Activated effector memory CD4-positive, alpha-beta T cell treated with anti-CD3 and anti-CD28 coated beads, Interleukin-2, amount 50 U/mL, for 16 hours (primary cell): ENCODE data around the gene REEP2.
"Not testable (repeated sequence)": the region's sequence is repeated elsewhere in the genome, so short reads cannot be mapped to it uniquely, and the experiment has no call there.

Experiments used
- DNase-seq: peaks from one replicate; pipeline ENCODE4 v3.0.0-alpha.2; 2020

The REEP2 gene

DNA sequence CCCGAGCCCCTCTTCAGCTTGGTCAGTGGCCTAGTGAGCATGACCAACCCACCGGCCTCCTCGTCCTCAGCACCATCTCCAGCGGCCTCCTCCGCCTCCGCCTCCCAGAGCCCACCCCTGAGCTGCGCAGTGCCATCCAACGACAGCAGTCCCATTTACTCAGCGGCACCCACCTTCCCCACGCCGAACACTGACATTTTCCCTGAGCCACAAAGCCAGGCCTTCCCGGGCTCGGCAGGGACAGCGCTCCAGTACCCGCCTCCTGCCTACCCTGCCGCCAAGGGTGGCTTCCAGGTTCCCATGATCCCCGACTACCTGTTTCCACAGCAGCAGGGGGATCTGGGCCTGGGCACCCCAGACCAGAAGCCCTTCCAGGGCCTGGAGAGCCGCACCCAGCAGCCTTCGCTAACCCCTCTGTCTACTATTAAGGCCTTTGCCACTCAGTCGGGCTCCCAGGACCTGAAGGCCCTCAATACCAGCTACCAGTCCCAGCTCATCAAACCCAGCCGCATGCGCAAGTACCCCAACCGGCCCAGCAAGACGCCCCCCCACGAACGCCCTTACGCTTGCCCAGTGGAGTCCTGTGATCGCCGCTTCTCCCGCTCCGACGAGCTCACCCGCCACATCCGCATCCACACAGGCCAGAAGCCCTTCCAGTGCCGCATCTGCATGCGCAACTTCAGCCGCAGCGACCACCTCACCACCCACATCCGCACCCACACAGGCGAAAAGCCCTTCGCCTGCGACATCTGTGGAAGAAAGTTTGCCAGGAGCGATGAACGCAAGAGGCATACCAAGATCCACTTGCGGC, 28.2 kb downstream of the REEP2 start:
- DNase-seq: peak; percentile 71

DNA sequence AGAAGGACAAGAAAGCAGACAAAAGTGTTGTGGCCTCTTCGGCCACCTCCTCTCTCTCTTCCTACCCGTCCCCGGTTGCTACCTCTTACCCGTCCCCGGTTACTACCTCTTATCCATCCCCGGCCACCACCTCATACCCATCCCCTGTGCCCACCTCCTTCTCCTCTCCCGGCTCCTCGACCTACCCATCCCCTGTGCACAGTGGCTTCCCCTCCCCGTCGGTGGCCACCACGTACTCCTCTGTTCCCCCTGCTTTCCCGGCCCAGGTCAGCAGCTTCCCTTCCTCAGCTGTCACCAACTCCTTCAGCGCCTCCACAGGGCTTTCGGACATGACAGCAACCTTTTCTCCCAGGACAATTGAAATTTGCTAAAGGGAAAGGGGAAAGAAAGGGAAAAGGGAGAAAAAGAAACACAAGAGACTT, 28.9 kb downstream of the REEP2 start:
- no peak for DNase-seq

DNA sequence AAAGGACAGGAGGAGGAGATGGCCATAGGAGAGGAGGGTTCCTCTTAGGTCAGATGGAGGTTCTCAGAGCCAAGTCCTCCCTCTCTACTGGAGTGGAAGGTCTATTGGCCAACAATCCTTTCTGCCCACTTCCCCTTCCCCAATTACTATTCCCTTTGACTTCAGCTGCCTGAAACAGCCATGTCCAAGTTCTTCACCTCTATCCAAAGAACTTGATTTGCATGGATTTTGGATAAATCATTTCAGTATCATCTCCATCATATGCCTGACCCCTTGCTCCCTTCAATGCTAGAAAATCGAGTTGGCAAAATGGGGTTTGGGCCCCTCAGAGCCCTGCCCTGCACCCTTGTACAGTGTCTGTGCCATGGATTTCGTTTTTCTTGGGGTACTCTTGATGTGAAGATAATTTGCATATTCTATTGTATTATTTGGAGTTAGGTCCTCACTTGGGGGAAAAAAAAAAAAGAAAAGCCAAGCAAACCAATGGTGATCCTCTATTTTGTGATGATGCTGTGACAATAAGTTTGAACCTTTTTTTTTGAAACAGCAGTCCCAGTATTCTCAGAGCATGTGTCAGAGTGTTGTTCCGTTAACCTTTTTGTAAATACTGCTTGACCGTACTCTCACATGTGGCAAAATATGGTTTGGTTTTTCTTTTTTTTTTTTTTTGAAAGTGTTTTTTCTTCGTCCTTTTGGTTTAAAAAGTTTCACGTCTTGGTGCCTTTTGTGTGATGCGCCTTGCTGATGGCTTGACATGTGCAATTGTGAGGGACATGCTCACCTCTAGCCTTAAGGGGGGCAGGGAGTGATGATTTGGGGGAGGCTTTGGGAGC, 29.5 kb downstream of the REEP2 start:
- no peak for DNase-seq

DNA sequence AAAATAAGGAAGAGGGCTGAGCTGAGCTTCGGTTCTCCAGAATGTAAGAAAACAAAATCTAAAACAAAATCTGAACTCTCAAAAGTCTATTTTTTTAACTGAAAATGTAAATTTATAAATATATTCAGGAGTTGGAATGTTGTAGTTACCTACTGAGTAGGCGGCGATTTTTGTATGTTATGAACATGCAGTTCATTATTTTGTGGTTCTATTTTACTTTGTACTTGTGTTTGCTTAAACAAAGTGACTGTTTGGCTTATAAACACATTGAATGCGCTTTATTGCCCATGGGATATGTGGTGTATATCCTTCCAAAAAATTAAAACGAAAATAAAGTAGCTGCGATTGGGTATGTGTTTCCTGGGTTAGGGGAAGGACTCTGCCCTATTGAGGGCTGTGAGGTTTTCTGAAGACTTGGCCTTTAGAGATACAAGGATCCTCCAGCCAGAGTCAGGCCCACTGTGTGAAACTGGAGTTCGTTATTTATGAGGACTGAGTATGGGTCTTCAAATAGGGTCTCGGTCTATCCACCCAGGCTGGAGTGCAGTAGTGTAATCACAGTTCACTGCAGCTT, 30.2 kb downstream of the REEP2 start:
- no peak for DNase-seq

DNA sequence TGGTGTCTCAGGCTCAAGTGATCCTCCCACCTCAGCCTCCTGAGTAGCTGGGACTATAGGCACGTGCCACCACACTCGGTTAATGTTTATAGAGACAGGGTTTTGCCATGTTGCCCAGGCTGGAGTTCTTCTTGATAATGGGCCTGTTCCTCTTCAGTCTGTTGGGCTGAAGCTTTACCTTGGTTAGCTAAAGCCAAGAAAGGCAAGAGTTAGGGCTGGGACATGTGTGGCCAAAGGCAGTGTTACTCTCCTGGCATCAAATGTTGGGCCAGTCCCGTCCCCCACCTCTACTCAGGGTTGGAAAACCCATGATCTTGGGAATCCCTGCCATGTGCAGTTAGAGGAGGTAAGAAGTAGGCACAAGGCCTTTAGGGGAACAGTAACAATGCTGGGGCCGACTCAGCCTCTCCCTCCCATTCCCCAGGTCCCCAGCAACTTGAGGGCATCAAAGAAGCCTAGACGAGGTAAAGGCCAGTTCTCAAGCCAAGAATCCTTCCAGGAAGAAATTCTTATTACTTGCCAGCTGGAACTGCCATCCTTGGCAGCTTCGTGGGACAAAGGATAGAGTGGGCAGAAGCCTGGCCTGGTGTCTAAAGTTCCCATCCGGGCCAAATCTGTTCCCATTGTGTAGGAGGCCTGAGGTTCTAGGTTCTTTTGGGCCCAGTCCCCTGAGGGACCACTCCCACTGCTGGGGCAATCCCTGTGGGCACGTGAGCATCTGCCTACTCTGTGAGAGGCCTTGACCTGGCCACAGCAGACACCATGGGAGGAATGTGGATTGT, 30.9 kb downstream of the REEP2 start:
- DNase-seq: no peak

DNA sequence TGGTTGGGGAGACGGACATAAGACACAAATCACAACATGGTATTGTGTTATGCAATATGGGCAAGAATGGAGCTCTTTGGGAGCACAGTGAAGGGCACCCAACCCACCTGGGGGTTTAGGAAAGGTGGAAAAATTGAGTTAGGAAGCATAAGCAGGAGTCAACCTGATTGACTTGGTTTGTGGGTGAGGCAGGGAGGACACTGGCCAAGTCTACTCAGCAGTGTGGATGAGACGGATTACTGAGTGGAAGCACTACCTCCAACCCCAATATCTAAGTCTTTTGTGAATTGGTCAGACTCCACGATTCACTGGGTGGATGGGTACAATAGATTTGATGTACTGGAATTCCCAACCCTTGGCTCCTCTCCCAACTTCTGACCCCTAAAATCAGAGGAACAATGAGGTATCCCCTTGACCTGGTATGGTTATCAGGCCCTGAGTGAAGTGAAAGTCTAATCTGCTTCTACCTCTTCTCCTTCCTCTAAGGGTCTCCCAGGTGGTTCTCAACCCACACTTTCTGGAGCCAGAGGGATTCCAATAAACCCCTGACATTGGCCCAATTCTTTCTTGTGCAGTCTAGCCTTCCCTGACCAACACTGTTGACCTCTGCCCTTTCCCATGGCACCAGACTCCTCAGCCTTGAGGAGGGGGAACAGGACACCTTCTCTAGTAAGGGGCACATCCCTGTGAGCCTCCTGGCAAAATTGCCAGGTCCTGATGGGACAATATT, 31.6 kb downstream of the REEP2 start:
- no peak for DNase-seq

DNA sequence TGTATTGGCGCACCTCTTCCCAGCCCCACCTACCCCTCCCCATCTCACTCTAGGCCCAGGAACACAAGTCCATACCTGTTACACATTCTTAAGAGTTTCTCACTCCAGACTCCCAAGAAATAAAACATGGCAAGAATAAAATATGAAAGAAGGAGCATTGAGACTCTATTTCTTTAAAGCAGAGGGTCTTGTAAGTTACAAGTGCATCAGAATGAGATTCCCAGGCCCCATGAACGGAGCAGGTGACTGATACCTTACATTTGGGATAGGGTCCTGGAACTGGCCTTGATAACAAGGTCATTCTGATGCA, 32.1 kb downstream of the REEP2 start:
- no peak for DNase-seq

DNA sequence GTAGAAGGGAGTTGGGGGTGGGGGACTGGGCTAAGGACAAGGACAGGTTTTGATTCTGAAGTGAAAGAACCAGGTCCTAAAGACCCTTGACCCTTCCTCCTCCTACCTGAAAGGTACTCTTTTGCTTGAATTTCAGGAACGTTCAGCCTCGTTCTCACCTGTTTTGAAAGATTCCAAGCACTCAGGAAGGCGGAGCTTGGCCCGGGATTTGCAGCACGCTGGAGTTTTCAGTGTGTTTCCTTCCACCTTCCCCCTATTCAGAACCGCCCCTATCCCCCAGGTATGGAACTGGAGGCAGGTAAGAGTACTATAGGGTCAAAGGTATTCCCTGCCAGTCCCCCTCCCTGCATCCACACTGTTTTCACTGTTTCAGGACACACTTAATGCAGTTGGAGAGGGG, 33.5 kb downstream of the REEP2 start:
- DNase-seq: no peak

DNA sequence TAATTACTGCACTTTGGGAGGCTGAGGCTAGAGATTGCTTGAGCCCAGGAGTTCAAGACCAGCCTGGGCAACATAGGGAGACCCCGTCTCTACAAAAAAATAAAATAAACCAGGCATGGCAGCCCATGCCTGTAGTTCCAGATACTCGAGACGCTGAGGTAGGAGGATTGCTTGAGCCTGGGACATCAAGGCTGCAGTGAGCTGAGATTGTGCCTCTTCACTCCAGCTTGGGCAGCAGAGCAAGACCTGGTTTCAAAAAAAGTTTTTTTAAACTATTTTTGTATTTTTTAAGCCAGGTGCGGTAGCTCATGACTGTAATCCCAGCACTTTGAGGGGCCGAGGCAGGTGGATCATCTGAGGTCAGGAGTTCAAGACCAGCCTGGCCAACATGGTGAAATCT, 34.3 kb downstream of the REEP2 start:
- DNase-seq: not testable (repeated sequence)

DNA sequence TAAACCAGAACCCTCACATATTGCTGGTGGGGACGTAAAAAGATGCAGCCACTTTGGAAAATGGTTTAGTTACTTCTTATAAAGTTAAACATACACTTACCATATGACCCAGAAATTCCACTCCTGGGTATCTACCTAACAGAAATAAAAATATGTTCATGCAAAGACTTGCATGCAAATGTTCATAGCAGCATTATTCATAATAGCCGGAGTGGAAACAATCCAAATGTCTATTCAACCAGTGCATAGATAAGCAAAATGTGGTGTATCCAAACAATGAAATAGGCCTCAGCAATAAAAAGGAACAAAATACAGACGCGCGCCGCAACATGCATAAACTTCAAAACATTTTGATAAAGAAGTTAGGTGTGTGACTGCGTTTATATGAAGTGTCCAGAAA, 38.1 kb downstream of the REEP2 start:
- no peak for DNase-seq

DNA sequence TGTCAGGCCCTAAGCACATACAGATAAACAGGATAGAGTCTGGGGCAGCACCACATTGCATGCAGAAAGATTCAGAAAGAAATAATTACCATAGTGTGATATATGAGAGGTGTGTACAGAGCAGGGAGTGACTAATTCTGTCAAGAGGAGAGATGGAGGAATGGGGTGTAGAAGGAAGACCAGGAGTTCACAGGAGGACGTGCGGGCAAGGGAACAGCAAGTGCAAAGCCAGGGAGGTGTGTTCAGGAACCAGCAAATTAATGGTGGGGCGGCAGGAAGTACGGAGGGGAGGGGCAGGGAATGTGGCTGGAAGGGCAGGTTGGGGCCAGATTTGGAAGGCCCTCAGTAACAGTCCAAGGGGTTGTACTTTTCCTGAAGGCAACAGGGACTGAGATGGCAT, 43.8 kb downstream of the REEP2 start:
- peak; percentile 16 for DNase-seq

DNA sequence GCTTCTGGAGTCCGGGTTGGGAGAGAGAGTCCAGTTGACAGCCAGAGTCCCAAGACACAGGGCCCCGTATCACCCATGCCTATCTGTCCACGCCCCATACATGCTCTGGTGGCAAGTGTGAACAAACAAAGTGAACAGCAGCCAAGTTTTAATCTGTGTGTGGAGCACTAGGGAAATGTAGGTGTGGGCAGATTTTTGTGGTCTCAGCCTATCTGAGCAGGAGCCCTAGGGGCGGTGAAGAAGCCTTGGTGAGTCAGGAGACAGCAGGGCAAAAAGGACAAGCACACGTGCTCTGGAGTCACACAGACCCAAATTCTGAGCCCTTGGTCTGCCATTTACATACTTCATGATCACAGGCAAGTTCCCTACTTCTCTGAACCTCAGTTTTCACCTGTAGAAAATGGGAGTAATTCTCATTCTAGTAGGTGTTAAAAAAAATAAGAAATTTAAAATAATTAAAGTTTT, 49.7 kb downstream of the REEP2 start:
- DNase-seq: peak; percentile 43

DNA sequence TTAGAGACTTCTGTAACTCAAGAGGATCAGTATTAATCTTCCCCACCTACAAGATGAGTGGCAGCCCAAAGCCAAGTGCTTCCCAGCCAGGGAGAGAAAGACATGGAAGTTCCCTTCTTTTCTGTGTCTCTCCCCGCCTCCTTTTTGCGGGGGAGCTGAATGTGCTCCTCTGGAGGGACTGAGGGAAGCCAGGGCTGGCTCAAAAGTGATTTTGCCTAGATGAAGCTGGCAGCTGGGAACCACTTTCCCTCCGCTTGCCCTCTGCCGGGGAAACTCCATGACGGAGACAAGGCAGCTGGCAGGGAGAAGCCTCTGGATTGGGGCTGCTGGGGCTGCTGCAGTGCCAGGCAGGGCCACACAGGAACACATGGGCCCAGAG, 50.8 kb downstream of the REEP2 start:
- peak; percentile 59 for DNase-seq

DNA sequence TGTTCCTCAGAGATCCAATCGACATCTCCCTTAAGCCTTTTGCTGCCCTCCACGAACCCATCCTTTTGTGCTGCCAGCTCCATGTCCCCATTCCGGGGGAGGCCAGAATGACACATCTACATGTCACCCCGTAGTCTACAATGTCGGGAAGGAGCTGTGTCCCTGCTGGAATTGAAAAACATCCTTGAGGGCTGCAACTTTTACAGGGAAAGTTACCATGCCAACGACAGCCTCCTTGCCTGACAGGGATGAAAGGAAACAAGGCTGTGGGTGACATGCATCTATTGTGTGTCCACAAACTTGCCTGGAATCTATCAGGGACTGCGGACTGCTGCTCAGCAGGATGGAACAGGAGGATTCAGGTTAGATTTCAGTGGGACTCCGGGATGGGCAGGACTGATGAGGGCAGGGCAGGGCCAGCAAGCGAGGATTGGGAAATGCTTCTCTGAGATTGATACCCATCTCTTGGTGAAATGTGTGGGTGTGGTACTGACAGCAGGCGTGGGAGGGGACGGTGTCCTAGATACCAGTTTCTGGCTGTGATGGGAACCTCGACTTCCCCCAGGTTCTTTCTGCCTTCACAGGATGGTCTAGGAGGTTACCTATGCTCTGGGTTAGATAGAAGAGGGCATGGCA, 51.9 kb downstream of the REEP2 start:
- DNase-seq: peak; percentile 57

DNA sequence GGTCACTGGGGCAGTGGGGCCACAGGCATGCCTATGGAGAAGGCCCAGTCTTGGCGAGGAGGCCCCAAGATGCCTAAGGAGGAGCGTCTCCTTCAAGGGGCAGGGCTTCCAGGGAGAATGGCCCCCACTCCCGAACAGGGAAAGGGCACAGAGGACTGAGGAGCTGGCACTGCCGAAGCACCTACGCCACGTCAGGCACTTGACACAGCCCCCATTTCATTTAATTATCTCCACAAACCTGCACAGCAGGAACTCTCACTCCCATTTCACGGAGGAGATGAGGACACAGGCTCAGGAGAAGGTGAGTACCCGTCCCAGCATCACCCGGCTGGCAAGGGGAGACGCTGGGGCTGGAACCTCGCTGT, 52.4 kb downstream of the REEP2 start:
- DNase-seq: peak; percentile 55

DNA sequence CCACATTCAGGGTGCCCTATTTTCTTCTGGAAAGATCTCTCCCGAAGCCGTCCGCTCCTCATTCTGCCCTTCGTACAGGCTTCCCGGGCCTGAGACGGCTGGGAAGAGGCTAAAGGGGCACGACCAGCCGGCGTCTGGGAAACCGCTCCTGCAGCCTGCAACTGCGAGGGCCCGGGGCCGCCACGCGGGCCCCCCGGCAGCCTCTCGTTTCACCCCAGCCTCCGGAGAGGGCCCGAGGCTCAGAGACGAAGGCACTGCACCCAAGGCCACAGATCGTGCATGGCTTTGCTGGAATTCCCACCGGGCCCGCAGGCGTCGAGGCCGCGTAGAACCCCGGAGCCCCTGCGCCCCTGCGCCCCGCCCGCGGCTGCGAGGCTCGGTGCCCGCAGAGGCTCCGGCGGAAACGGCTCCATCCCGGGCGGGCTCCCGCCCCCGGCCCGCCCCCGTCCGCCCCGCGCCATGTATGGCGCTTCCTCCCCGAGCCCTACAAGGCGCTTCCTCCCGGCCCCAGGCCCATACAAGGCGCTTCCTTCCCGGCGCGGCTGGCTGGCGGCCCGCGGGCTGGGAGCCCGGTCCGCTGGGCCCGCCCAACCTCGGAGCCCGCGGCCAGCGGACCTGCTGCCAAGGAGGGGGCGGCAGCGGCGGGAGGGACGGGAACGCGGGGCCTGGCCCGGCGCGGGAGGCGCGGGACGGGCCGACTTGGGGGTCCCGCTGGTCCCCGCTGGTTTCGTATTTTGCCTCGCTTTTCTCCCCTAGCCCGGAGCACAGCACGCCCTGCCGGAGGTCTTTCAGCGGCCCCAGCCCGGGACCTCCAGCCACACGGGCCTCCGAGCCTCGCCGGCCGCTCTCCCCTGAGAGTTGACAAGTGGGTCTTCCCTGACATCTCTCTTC, 53.1 kb downstream of the REEP2 start:
- peak; percentile 94 for DNase-seq

DNA sequence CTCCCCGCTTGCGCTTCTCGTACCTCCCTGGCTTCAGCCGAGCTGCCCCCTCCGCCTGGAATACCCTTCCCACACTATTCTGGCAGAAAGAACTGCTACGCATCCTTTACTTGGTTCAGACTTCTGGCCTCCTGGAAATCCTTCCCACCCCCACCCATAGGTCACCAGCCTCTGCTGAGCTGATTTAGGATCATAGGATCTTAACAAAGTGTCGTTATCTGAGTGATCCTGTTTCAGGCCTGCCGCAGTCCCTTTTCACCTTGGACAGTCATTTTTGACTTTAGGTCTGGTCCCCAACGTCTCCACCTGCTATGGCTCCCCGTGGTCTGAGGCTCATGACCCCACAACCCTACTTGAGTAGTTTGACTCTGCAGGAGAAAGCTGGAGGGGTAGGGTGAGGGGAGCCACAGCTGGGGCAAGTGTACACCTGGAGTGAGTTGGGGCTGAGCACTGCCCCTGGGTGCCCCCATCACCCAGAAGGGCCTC, 53.7 kb downstream of the REEP2 start:
- DNase-seq: no peak

DNA sequence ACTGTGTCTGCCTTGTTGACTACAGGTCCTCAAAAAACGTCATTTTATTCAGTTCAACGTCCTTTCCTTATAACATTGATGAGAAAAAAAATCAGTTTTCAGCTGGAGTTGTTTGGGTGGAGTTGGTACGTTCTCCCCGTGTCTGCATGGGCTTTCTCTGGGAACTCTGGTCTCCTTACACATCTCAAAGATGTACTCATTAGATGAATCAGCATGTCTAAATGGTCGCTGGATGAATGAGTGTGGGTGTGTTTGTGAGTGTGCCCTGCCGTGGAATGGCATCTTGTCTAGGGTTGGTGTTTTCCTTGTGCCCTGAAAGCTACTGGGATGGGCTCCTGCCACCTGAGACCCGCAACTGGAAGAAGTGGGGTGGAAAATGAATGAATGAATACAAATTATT, 56.5 kb downstream of the REEP2 start:
- DNase-seq: no peak
